RWPE1 (cell line): ENCODE results near the gene BORCS5.
"Not testable (repeated sequence)": the region's sequence is repeated elsewhere in the genome, so short reads cannot be mapped to it uniquely, and the experiment has no call there.

Experiments used
- CTCF ChIA-PET: fragments of 350-600 bp; sonication (Branson Sonifier 250); formaldehyde crosslinking; extraction: SDS; loops from one replicate; lab custom pipeline; 2021; lab: Yijun Ruan, JAX
- POLR2A ChIA-PET: fragments of 400-600 bp; formaldehyde crosslinking; extraction: SDS; loops from one replicate; lab custom pipeline; 2020; ENCODE audit warnings: antibody characterized with exemption; ENCODE audit not compliant: low non-redundant PET; lab: Yijun Ruan, JAX
- DNase-seq: peaks from one replicate; pipeline ENCODE4 v3.0.0; 2012; ENCODE audit warnings: low spot score
- H3K27ac ChIP-seq: fragments of 450-650 bp; 2 replicates; pipeline ENCODE4 v1.5.1; 2017
- CTCF ChIP-seq: fragments of 450-650 bp; conservative IDR thresholded peaks from 2 replicates; pipeline ENCODE4 v1.5.1; 2017; ENCODE audit warnings: low read depth, mild to moderate bottlenecking

The BORCS5 gene

DNA sequence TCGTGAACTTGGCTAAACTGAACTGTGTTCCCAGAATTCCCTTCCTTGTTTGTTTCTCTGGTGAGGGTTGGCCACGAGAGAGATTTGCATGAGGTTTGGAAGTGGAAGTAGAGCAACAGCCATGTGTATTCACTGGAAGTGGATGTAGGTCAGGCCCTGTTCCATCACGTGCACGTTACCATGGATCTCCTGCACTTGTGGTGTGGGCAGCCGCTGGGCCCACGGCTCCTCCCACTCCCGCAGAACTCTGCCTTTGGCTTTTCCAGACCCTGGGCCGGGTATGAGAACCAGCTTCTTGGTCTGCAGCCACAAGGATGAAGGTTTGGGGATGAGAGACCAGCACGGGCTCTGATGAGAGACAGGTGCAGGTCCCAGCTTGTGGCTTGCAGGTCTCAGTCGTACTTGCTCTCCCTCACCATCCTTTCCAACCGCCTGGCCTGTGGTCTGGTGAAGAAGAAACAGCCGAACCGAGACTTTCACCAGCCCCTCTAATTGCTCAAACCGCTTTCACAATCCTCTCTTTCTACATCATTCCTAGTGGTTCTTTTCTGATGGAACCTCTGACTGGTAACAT lies 110.9 kb downstream of the BORCS5 start:
- ChIA-PET CTCF (interaction anchor here (0.7 kb wide), 1 partner anchor 1759 kb away, joined by 5 read pairs; no protein-coding TSS in a partner anchor), POLR2A (no interaction called here)
- TF ChIP-seq CTCF = no peak
- H3K27ac ChIP-seq = no peak overlapping the region
- no peak for DNase-seq

DNA sequence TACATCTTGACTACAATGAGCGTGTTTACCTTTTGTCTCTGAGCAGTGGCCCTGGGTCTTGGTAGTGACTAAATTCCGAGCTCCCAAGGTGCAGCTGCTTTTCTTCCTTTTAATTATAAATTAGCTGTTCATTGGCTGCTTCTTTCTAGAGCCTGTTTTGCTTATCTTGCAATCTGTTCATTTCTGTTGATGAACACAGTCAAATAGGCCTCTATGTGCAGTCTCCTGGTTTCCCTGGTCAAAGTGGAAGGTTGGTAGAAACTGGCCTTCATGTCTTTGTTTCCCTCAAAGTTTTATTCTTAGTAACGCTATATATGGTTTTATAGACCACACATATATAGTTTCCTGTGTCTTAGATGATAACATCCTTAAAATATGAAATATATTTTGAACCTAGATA lies 111.7 kb downstream of the BORCS5 start:
- TF ChIP-seq CTCF = no peak
- no peak for DNase-seq
- peak overlapping the region; percentile 74 for H3K27ac ChIP-seq
- ChIA-PET POLR2A (no interaction called here), CTCF (no interaction called here)

DNA sequence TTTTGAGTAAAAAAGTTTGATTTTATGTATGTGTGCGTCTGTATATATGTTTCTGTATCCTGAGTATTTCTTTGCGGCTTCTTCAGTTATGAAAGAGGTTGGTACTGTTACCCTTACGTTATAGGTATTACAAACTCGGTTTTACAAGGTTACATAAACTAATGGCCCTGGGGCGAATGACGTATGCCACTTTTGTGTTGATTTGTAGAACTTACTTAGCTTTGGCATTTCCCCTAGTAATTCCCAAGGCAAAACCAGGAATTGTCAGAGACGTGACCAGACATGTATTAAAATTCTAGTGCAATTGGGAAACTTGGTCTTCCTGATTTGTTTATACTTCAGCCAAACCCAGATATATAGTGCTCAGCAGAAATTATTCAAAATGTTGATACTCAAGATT lies 112.5 kb downstream of the BORCS5 start:
- CTCF ChIA-PET = no interaction called here
- H3K27ac ChIP-seq = peak overlapping the region; percentile 74
- DNase-seq = peak; percentile 84

GRCh38 chr12:12470751-12471306 lies 114.0 kb downstream of the BORCS5 start:
- POLR2A ChIA-PET = no interaction called here
- CTCF ChIA-PET = no interaction called here
- no peak for TF ChIP-seq CTCF
- H3K27ac ChIP-seq = no peak overlapping the region
- no peak for DNase-seq

More for the DNA sequence above, 112.5 kb downstream of the BORCS5 start:
- POLR2A ChIA-PET = no interaction called here
- TF ChIP-seq CTCF = no peak

- POLR2A ChIA-PET, DNase-seq, H3K27ac ChIP-seq: not testable (repeated sequence)
- CTCF ChIA-PET = interaction anchor here (0.6 kb wide), 1 partner anchor 54 kb away, joined by 3 read pairs; no protein-coding TSS in a partner anchor
These were observed 115.4 kb downstream of the BORCS5 start for GRCh38 chr12:12471982-12472961.

DNA sequence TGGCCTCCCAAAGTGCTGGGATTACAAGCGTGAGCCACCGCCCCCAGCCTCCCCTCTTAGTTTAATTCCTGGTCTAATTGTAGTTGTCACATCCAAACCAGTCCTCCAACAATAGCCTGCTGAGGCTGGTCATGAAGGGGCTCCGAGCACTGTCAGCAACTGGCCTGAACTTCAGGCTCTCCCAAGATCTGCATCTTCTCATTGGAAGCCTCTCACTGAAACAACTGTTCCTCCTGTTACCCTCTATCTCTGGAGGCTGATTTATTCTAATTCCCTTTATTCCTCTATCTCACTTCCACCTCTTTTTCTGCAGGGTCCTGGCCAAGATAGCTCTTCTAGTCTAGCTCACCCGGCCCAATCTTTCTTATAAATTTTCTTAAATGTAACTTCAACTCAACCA lies 116.3 kb downstream of the BORCS5 start:
- DNase-seq = no peak
- ChIA-PET CTCF (no interaction called here), POLR2A (no interaction called here)
- H3K27ac ChIP-seq = no peak overlapping the region
- TF ChIP-seq CTCF = no peak
